Activated CD8-positive, alpha-beta memory T cell treated with anti-CD3 and anti-CD28 coated beads for 36 hours (primary cell): ENCODE measurements around the gene BABAM2. TPM values are rescaled to one million over a fixed set of nuclear protein-coding genes. Genes with fewer than 3 reads are reported as not detected.
"Not testable (repeated sequence)": the region's sequence is repeated elsewhere in the genome, so short reads cannot be mapped to it uniquely, and the experiment has no call there.

Source experiments
- CTCF ChIA-PET: fragments of 350-600 bp; sonication (Branson Sonifier 250); formaldehyde crosslinking; loops from one replicate; lab custom pipeline; 2021; ENCODE audit warnings: antibody characterized with exemption; lab: Charles Lee
- POLR2A ChIA-PET: fragments of 350-600 bp; sonication (Branson Sonifier 250); formaldehyde crosslinking; loops from one replicate; lab custom pipeline; 2021; ENCODE audit warnings: antibody characterized with exemption; lab: Charles Lee
- total RNA-seq, 2 experiments: library from RNA; stranded (reverse); gene quantifications; one replicate each; pipeline ENCODE4 v1.2.3, GENCODE V29; 2021

The BABAM2 gene
- total RNA-seq, 2 experiments from 2014 or later = 79.4 to 79.9 TPM

- ChIA-PET POLR2A (no interaction called here), CTCF (no interaction called here)
Measured at GRCh38 chr2:28327956-28328922, 437.7 kb downstream of the BABAM2 start.

- ChIA-PET POLR2A (no interaction called here), CTCF (no interaction called here)
Measured at GRCh38 chr2:28329184-28329583, 438.7 kb downstream of the BABAM2 start.

GRCh38 chr2:28330722-28331121 is 440.2 kb downstream of the BABAM2 start:
- POLR2A ChIA-PET = not testable (repeated sequence)

GRCh38 chr2:28331797-28332196 is 441.3 kb downstream of the BABAM2 start:
- CTCF ChIA-PET, POLR2A ChIA-PET: not testable (repeated sequence)

More at GRCh38 chr2:28330722-28331121, 440.2 kb downstream of the BABAM2 start:
- CTCF ChIA-PET = not testable (repeated sequence)

- POLR2A ChIA-PET = no interaction called here
- CTCF ChIA-PET = interaction anchor here (0.6 kb wide), 1 partner anchor 102 kb away, joined by 3 read pairs; no protein-coding TSS in a partner anchor
Measured at GRCh38 chr2:28332696-28333095, 442.2 kb downstream of the BABAM2 start.

- CTCF ChIA-PET = no interaction called here
- POLR2A ChIA-PET = no interaction called here
Measured at GRCh38 chr2:28333606-28334526, 443.3 kb downstream of the BABAM2 start.

GRCh38 chr2:28334527-28334894 is 444.0 kb downstream of the BABAM2 start:
- CTCF ChIA-PET = no interaction called here
- POLR2A ChIA-PET = no interaction called here

GRCh38 chr2:28335265-28335664 is 444.7 kb downstream of the BABAM2 start:
- POLR2A ChIA-PET, CTCF ChIA-PET: not testable (repeated sequence)

GRCh38 chr2:28335666-28336065 is 445.1 kb downstream of the BABAM2 start:
- ChIA-PET POLR2A (no interaction called here), CTCF (interaction anchor here (0.7 kb wide), 1 partner anchor 535 kb away, joined by 3 read pairs; no protein-coding TSS in a partner anchor)

- CTCF ChIA-PET = interaction anchor here (0.7 kb wide), 1 partner anchor 536 kb away, joined by 3 read pairs; no protein-coding TSS in a partner anchor
- POLR2A ChIA-PET = no interaction called here
Measured at GRCh38 chr2:28336264-28336980, 445.9 kb downstream of the BABAM2 start.

- CTCF ChIA-PET = no interaction called here
- POLR2A ChIA-PET = interaction anchor here (0.6 kb wide), 1 partner anchor 23 kb away, joined by 3 read pairs; no protein-coding TSS in a partner anchor
Measured at GRCh38 chr2:28336982-28337627, 446.6 kb downstream of the BABAM2 start.

- POLR2A ChIA-PET = no interaction called here
- CTCF ChIA-PET = no interaction called here
Measured at GRCh38 chr2:28338046-28338817, 447.7 kb downstream of the BABAM2 start.

GRCh38 chr2:28338831-28339321 is 448.3 kb downstream of the BABAM2 start:
- POLR2A ChIA-PET = no interaction called here
- CTCF ChIA-PET = no interaction called here

GRCh38 chr2:28339516-28340175 is 449.1 kb downstream of the BABAM2 start:
- ChIA-PET POLR2A (no interaction called here), CTCF (interaction anchor here (0.8 kb wide), 1 partner anchor 184 kb away, joined by 3 read pairs; no protein-coding TSS in a partner anchor)

GRCh38 chr2:28340312-28341202 is 450.0 kb downstream of the BABAM2 start:
- POLR2A ChIA-PET = no interaction called here
- CTCF ChIA-PET = interaction anchor here (0.8 kb wide), 1 partner anchor 185 kb away, joined by 3 read pairs; no protein-coding TSS in a partner anchor

GRCh38 chr2:28341208-28341891 is 450.8 kb downstream of the BABAM2 start:
- POLR2A ChIA-PET = no interaction called here
- CTCF ChIA-PET = no interaction called here
